Astrocyte of the cerebellum (primary cell): Measurements from ENCODE around the gene TRABD.

ENCODE experiments used
- DNase-seq: peaks from one replicate; pipeline ENCODE4 v3.0.0-alpha.2; 2011; ENCODE audit warnings: low read depth
- H3K4me3 ChIP-seq: 2 replicates; pipeline ENCODE4 v1.5.1; 2011; ENCODE audit warnings: mild to moderate bottlenecking, low read depth, low read length, moderate library complexity
- CTCF ChIP-seq: IDR thresholded peaks from 2 replicates; pipeline ENCODE4 v1.5.1; 2012; ENCODE audit warnings: low read length, low read depth, moderate library complexity, mild to moderate bottlenecking; ENCODE audit errors: missing control alignments
- in situ Hi-C: cut with HindIII; loops from 2 replicates; pipeline ENCODE4 v1.10.0; 2017; ENCODE audit warnings: low sequenced_read_pairs

The TRABD gene

GRCh38 chr22:50169774-50170341, 15.9 kb upstream of the TRABD start:
- H3K4me3 ChIP-seq, result peak overlapping the region; percentile 29
- no peak for DNase-seq
- no peak for TF ChIP-seq CTCF
- in situ Hi-C loops, result no loop called here

- DNase-seq, result no peak
- in situ Hi-C loops, result no loop called here
- H3K4me3 ChIP-seq, result peak within 1 kb of the TSS; percentile 32
- TF ChIP-seq CTCF, result no peak
These were observed 15.0 kb upstream of the TRABD start, which contains the start of gene PANX2 for GRCh38 chr22:50170453-50171318. Gene PANX2, plus strand, starts transcription at chr22:50170731. Its CDS starts 0 bp downstream, at chr22:50170731.

GRCh38 chr22:50171319-50171964, 14.3 kb upstream of the TRABD start:
- H3K4me3 ChIP-seq, result no peak overlapping the region

GRCh38 chr22:50171965-50172421, 13.7 kb upstream of the TRABD start:
- in situ Hi-C loops, result no loop called here
- no peak for TF ChIP-seq CTCF
- no peak overlapping the region for H3K4me3 ChIP-seq
- DNase-seq, result no peak

More at GRCh38 chr22:50171319-50171964, 14.3 kb upstream of the TRABD start:
- TF ChIP-seq CTCF, result no peak
- no peak for DNase-seq
- in situ Hi-C loops, result no loop called here

- H3K4me3 ChIP-seq, result no peak overlapping the region
- DNase-seq, result no peak
- in situ Hi-C loops, result no loop called here
- no peak for TF ChIP-seq CTCF
These were observed 12.3 kb upstream of the TRABD start for GRCh38 chr22:50173311-50173982.

- no peak for DNase-seq
These were observed 11.7 kb upstream of the TRABD start for GRCh38 chr22:50173983-50174355.

More at GRCh38 chr22:50173983-50174355, 11.7 kb upstream of the TRABD start:
- in situ Hi-C loops, result no loop called here
- H3K4me3 ChIP-seq, result no peak overlapping the region
- TF ChIP-seq CTCF, result no peak
